K562 (cell line): Measurements from ENCODE around the gene DDX5. TPM values are rescaled to one million over a fixed set of nuclear protein-coding genes. Genes with fewer than 3 reads are reported as not detected.

Experiments used
- ATAC-seq: fragments of 200-7000 bp; cut with Tn5 transposase; 3 replicates; pipeline ENCODE4 v1.9.1; 2020; ENCODE audit warnings: moderate library complexity
- BruUV-seq: library from RNA; stranded (reverse); fragments of 400-500 nt; replicated peaks from 2 replicates; lab custom pipeline; 2021; lab: Mats Ljungman, UMichigan
- CTCF ChIA-PET: fragments of 300-600 bp; formaldehyde crosslinking; extraction: SDS; loops from one replicate; lab custom pipeline; 2021; ENCODE audit warnings: low intra/inter-chr PET ratio; lab: Yijun Ruan, JAX
- POLR2A ChIA-PET: fragments of 300-600, 350-650 bp; sonication (Branson Sonifier 250); formaldehyde crosslinking; extraction: SDS; loops from one replicate; lab custom pipeline; 2021; ENCODE audit warnings: antibody characterized with exemption, inconsistent platforms; lab: Yijun Ruan, JAX
- DNase-seq, 4 experiments: peaks; one replicate each; pipeline versions ENCODE4 v3.0.0 to v3.0.0-alpha.2; 2011 to 2018; ENCODE audit warnings: low spot score in 3 of 4, mixed read lengths in 3 of 4; ENCODE audit errors: extremely low read depth in 1 of 4
- FAIRE-seq: peaks from 2 replicates; lab custom pipeline; 2011; peaks lifted over from hg19 to GRCh38; lab: Jason Lieb, UNC
- H2AFZ ChIP-seq: 2 replicates; pipeline ENCODE4 v1.6.0; 2011; ENCODE audit warnings: low read depth, low read length, control low read depth, inconsistent platforms
- H3K27ac ChIP-seq: fragments of 200-600 bp; 3 replicates; pipeline ENCODE4 v1.8.0; 2011; ENCODE audit warnings: low read depth, mild to moderate bottlenecking, control low read depth, inconsistent platforms, low read length, moderate library complexity, mixed read lengths; ENCODE audit errors: extremely low read depth
- H3K27me3 ChIP-seq, 2 experiments: fragments of 300-600 bp in 1 of 2; 2 replicates in 1 of 2; 3 replicates in 1 of 2; pipeline versions ENCODE4 v1.6.0 to v1.8.0; 2011; ENCODE audit warnings: inconsistent platforms in 2 of 2, low read length in 2 of 2, mild to moderate bottlenecking in 1 of 2, mixed read lengths in 1 of 2, moderate library complexity in 1 of 2; ENCODE audit not compliant: control insufficient read depth in 2 of 2, insufficient read depth in 2 of 2
- H3K36me3 ChIP-seq: fragments of 300-600 bp; 3 replicates; pipeline ENCODE4 v1.8.0; 2011; ENCODE audit warnings: mild to moderate bottlenecking, low read length, inconsistent platforms; ENCODE audit not compliant: control insufficient read depth, insufficient read depth
- H3K4me1 ChIP-seq, 2 experiments: fragments of 200-600 bp in 1 of 2; replicated peaks in 1 of 2; 2 replicates in 1 of 2; 3 replicates in 1 of 2; pipeline versions ENCODE4 v1.5.1 to v1.8.0; 2011; ENCODE audit warnings: inconsistent platforms in 2 of 2, low read length in 2 of 2, mild to moderate bottlenecking in 1 of 2, mixed read lengths in 1 of 2, moderate library complexity in 1 of 2; ENCODE audit not compliant: control insufficient read depth in 2 of 2, insufficient read depth in 2 of 2
- H3K4me2 ChIP-seq: 2 replicates; pipeline ENCODE4 v1.6.1; 2011; ENCODE audit warnings: low read length, control low read depth, inconsistent platforms, mixed read lengths; ENCODE audit not compliant: insufficient read depth
- H3K4me3 ChIP-seq: fragments of 200-600 bp; sonication (generic), shearing (Covaris generic); 2 replicates; pipeline ENCODE4 v1.5.1; 2016; ENCODE audit warnings: control low read depth, inconsistent platforms
- H3K79me2 ChIP-seq: fragments of 200-600 bp; 3 replicates; pipeline ENCODE4 v1.8.0; 2011; ENCODE audit warnings: low read length, inconsistent platforms; ENCODE audit not compliant: control insufficient read depth, insufficient read depth
- H3K9ac ChIP-seq, 2 experiments: 2 replicates each; pipeline versions ENCODE4 v1.6.0 to v1.6.1; 2011; ENCODE audit warnings: low read depth in 2 of 2, low read length in 2 of 2, control low read depth in 1 of 2, inconsistent platforms in 1 of 2, mild to moderate bottlenecking in 1 of 2, mixed read lengths in 1 of 2; ENCODE audit not compliant: insufficient read depth in 1 of 2
- H3K9me1 ChIP-seq: one replicate; pipeline ENCODE4 v1.6.0; 2011; ENCODE audit warnings: inconsistent platforms, mild to moderate bottlenecking, low read length, moderate library complexity; ENCODE audit not compliant: control insufficient read depth, insufficient read depth
- H3K9me3 ChIP-seq: replicated peaks from 2 replicates; pipeline ENCODE4 v1.5.1; 2011; ENCODE audit warnings: low read depth, low read length, inconsistent platforms; ENCODE audit not compliant: control insufficient read depth, insufficient read depth
- H4K20me1 ChIP-seq: replicated peaks from 2 replicates; pipeline ENCODE4 v1.6.1; 2011; ENCODE audit warnings: low read length, inconsistent platforms, mixed read lengths; ENCODE audit not compliant: control insufficient read depth, insufficient read depth
- ATF3 ChIP-seq, 2 experiments: fragments of 450-650 bp in 1 of 2; sonication (generic) in 1 of 2; formaldehyde crosslinking in 1 of 2; IDR thresholded peaks in 1 of 2; conservative IDR thresholded peaks in 1 of 2; 2 replicates each; pipeline versions ENCODE4 v1.6.1 to v1.8.1; 2016 to 2023; ENCODE audit warnings: mild to moderate bottlenecking in 2 of 2, moderate library complexity in 2 of 2, inconsistent platforms in 1 of 2, missing genetic modification reagents in 1 of 2
- CREBBP ChIP-seq: IDR thresholded peaks from one replicate; pipeline ENCODE4 v1.6.1; 2012; ENCODE audit warnings: low read depth, mild to moderate bottlenecking, control low read depth, inconsistent platforms, low read length
- ELF4 ChIP-seq: fragments of 450-650 bp; formaldehyde crosslinking; IDR thresholded peaks from 2 replicates; pipeline ENCODE4 v1.4.0; 2022; ENCODE audit warnings: missing genetic modification characterization
- EP400 ChIP-seq: fragments of 450-650 bp; IDR thresholded peaks from 2 replicates; pipeline ENCODE4 v1.6.1; 2017; ENCODE audit warnings: antibody characterized with exemption, mild to moderate bottlenecking, moderate library complexity
- IRF9 ChIP-seq: fragments of 450-650 bp; IDR thresholded peaks from 2 replicates; pipeline ENCODE4 v1.6.1; 2016; ENCODE audit warnings: missing biosample characterization, missing genetic modification characterization
- MEIS2 ChIP-seq: fragments of 450-650 bp; IDR thresholded peaks from 2 replicates; pipeline ENCODE4 v1.6.1; 2014; ENCODE audit warnings: mild to moderate bottlenecking; ENCODE audit not compliant: partially characterized antibody
- NR2C2 ChIP-seq, 2 experiments: fragments of 200-800 bp in 1 of 2; sonication (Bioruptor generic) in 1 of 2; sonication (generic) in 1 of 2; formaldehyde crosslinking in 1 of 2; IDR thresholded peaks; 2 replicates each; pipeline versions ENCODE4 v1.6.1 to v1.8.0; 2016 to 2022; ENCODE audit warnings: mild to moderate bottlenecking in 1 of 2, missing compliant biosample characterization in 1 of 2, missing genetic modification characterization in 1 of 2, missing genetic modification reagents in 1 of 2
- STAG1 ChIP-seq: sonication (generic); formaldehyde crosslinking; IDR thresholded peaks from 2 replicates; pipeline ENCODE4 v1.5.0; 2020; ENCODE audit warnings: missing genetic modification reagents, borderline replicate concordance
- USF1 ChIP-seq: sonication (generic); formaldehyde crosslinking; IDR thresholded peaks from 2 replicates; pipeline ENCODE4 v1.9.0; 2022; ENCODE audit warnings: mild to moderate bottlenecking, missing genetic modification reagents
- ZNF592 ChIP-seq: fragments of 450-650 bp; IDR thresholded peaks from 2 replicates; pipeline ENCODE4 v1.6.1; 2017; ENCODE audit warnings: antibody characterized with exemption, mild to moderate bottlenecking
- WGBS: fragments of 100-300 bp; shearing (Covaris generic); methylation state at CpG from one replicate; pipeline ENCODE4 v1.1.6; 2016; ENCODE audit warnings: low coverage, mixed read lengths; ENCODE audit not compliant: insufficient coverage; ENCODE audit errors: missing lambda C conversion rate; 5-methylcytosine and 5-hydroxymethylcytosine counted together
- in situ Hi-C: fragments of 300-500 bp; cut with MboI; formaldehyde crosslinking; loops from 4 replicates; pipeline ENCODE4 v1.15.0; 2018; ENCODE audit warnings: inconsistent platforms, mixed read lengths
- intact Hi-C: fragments of 100-400 bp; cut with micrococcal nuclease; formaldehyde crosslinking; loops from 2 replicates; pipeline ENCODE4 v1.14.2; 2022
- polyA plus RNA-seq, 8 experiments: library from polyadenylated mRNA; depleted of rRNA in 4 of 8; stranded (reverse) in 5 of 8; unstranded in 3 of 8; fragments of >200 nt; fragmentation: Nextera tagmentation in 2 of 8; fragmentation: Illumina TruSeq in 1 of 8; extraction: Ambion mirVana in 2 of 8; extraction: Trizol in 1 of 8; gene quantifications; 2 replicates each; pipeline versions ENCODE4 v1.2.1 to v1.2.3, GENCODE V29; 2011 to 2014; ENCODE audit warnings: inconsistent platforms in 1 of 8, missing spikeins in 1 of 8
- total RNA-seq, 7 experiments: library from RNA; depleted of rRNA in 6 of 7; stranded (reverse); fragments of >200 nt in 6 of 7; fragmentation: Illumina TruSeq in 2 of 7; extraction: Trizol in 2 of 7; gene quantifications; 2 replicates each; pipeline versions ENCODE4 v1.2.1 to v1.2.3, GENCODE V29; 2011 to 2021; ENCODE audit warnings: low replicate concordance in 1 of 7

The DDX5 gene
- total and polyA plus RNA-seq, 9 of the 15 experiments (the other 6 are each of a cell fraction or from before 2014, with no cell fraction given), result 306 to 1,639 (median 604) TPM

GRCh38 chr17:64495300-64495699 lies 10.8 kb downstream of the DDX5 start (continued):
- TF ChIP-seq ZNF592 (0 out of 2 replicates have a peak, but pooled peaks have one; percentile 20), EP400 (peak; percentile 23; the same call in 1 of the 2 replicates)

GRCh38 chr17:64494121-64494520 lies 12.0 kb downstream of the DDX5 start:
- H3K9me1 ChIP-seq, result no peaks in the 10 kb centered on the region
- H3K4me1 ChIP-seq, result peaks cover 4 to 10% of the 10 kb centered on the region in 2 experiments; a peak in 3 of 5 replicates
- DNase-seq (no peak), ATAC-seq (no peak), FAIRE-seq (no peak)
- peak overlapping the region; percentile 85 for H3K4me2 ChIP-seq
- H3K9ac ChIP-seq, result peak overlapping the region in 1 of 2 experiments; percentile 58; a peak in 2 of 4 replicates
- peak overlapping the region; percentile 8; the same call in 2 of the 3 replicates for H3K27ac ChIP-seq
- CTCF ChIA-PET, result no interaction called here
- POLR2A ChIA-PET, result interaction anchor here (0.6 to 5.5 kb wide), 3 partner anchors 11 to 190 kb away, joined by 3 to 114 read pairs (median 3); partner anchors contain the start of genes CEP95 and DDX5
- H3K36me3 ChIP-seq, result peaks cover 71% of the 10 kb centered on the region
- in situ Hi-C loops, result loop anchor here (5.0 kb wide), 2 partner anchors 72 to 187 kb away; no protein-coding TSS in a partner anchor
- H3K4me3 ChIP-seq, result peak overlapping the region; percentile 69
- no TSS peak for BruUV-seq
- H3K9me3 ChIP-seq, result no peaks in the 10 kb centered on the region; the same call in 1 of the 2 replicates
- H3K27me3 ChIP-seq, result no peaks in the 10 kb centered on the region
- intact Hi-C loops, result loop anchor here (5.0 kb wide), 1 partner anchor 172 kb away; no protein-coding TSS in a partner anchor
- WGBS, result 67% methylated on average over 2 of the region's 2 CpGs
- H4K20me1 ChIP-seq, result no peaks in the 10 kb centered on the region
- no peak overlapping the region for H2AFZ ChIP-seq
- peaks cover 60% of the 10 kb centered on the region for H3K79me2 ChIP-seq
- TF ChIP-seq CREBBP, result no peak
- no peak for TF ChIP-seq ELF4 (CRISPR knock-in tag)
- TF ChIP-seq USF1 (CRISPR knock-in tag), result no peak
- no peak for TF ChIP-seq STAG1 (CRISPR knock-in tag)
- no peak for TF ChIP-seq MEIS2
- no peak for TF ChIP-seq NR2C2 (CRISPR knock-in tag; IDR thresholded peaks at IDR 0.05)
- TF ChIP-seq NR2C2 (tag; IDR thresholded peaks at IDR 0.05), result no peak
- TF ChIP-seq IRF9 (tag), result peak; percentile 69
- TF ChIP-seq ATF3 (IDR thresholded peaks at IDR 0.05), result peak; percentile 85
- TF ChIP-seq ATF3 (CRISPR knock-in tag; conservative IDR thresholded peaks at IDR 0.05), result no peak
